ENCODE results near the gene CBLB.

DNA sequence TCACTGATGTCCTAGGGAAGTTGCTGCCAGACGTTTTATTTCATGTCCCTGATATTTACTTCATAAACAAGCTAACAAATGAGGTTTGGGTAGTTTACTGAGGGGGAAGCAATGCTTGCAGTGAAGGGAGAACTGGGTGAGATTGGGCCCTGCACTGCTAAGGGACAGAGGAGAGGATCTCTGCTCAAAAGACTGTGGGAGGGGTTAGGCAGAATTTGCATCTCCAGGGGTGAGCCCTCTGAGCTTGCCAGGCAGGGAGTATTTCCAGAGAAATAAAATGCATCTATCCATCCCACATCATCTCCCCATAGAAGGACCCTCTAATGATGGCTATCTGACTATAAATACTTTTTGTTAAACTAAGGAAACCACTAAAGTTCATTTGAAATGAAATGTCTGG lies 215.6 kb downstream of the CBLB start:
- TF ChIP-seq EZH2 (IDR thresholded peaks at IDR 0.05), result no peak
- TF ChIP-seq POLR2AphosphoS5 (IDR thresholded peaks at IDR 0.05; ENCODE audit: borderline replicate concordance, low read depth, low read length), result no peak
- no peak for TF ChIP-seq FOXP2 (optimal IDR thresholded peaks at IDR 0.05; ENCODE audit: control extremely low read depth, extremely low read length, insufficient read depth)
